Loucy (cell line): ENCODE measurements around the gene DOCK8.

Source experiments
- EZH2phosphoT487 ChIP-seq: fragments of 200-600 bp; IDR thresholded peaks from 2 replicates; pipeline ENCODE4 v1.6.1; 2018; ENCODE audit warnings: antibody characterized with exemption, mild to moderate bottlenecking, moderate library complexity, borderline replicate concordance
- TF ChIP-seq, protein P1 (sequence below): fragments of 200-600 bp; sonication (generic); conservative IDR thresholded peaks from 2 replicates; pipeline ENCODE4 v1.5.1; 2014; ENCODE audit warnings: mild to moderate bottlenecking, antibody characterized with exemption, low read length

GRCh38 chr9:394347-395052 lies 179.8 kb downstream of the DOCK8 start:
- TF ChIP-seq, protein P1, sequence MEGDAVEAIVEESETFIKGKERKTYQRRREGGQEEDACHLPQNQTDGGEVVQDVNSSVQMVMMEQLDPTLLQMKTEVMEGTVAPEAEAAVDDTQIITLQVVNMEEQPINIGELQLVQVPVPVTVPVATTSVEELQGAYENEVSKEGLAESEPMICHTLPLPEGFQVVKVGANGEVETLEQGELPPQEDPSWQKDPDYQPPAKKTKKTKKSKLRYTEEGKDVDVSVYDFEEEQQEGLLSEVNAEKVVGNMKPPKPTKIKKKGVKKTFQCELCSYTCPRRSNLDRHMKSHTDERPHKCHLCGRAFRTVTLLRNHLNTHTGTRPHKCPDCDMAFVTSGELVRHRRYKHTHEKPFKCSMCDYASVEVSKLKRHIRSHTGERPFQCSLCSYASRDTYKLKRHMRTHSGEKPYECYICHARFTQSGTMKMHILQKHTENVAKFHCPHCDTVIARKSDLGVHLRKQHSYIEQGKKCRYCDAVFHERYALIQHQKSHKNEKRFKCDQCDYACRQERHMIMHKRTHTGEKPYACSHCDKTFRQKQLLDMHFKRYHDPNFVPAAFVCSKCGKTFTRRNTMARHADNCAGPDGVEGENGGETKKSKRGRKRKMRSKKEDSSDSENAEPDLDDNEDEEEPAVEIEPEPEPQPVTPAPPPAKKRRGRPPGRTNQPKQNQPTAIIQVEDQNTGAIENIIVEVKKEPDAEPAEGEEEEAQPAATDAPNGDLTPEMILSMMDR, result no peak
- TF ChIP-seq EZH2phosphoT487, result no peak
